Esophagus mucosa (tissue), 1 donor: Measurements from ENCODE around the gene GAP43. TPM values are rescaled to one million over a fixed set of nuclear protein-coding genes. Genes with fewer than 3 reads are reported as not detected.

Experiments
- ATAC-seq: fragments of 200-7000 bp; cut with Tn5 transposase; one replicate; pipeline ENCODE4 v1.9.1; 2020
- total RNA-seq: library from RNA; stranded (reverse); gene quantifications from one replicate; pipeline ENCODE4 v1.2.4, GENCODE V29; 2023
- donor health status: DM: yes; HTN: yes; CAD: no.

The GAP43 gene
- total RNA-seq, 1 donor from 2014 or later: not detected

DNA sequence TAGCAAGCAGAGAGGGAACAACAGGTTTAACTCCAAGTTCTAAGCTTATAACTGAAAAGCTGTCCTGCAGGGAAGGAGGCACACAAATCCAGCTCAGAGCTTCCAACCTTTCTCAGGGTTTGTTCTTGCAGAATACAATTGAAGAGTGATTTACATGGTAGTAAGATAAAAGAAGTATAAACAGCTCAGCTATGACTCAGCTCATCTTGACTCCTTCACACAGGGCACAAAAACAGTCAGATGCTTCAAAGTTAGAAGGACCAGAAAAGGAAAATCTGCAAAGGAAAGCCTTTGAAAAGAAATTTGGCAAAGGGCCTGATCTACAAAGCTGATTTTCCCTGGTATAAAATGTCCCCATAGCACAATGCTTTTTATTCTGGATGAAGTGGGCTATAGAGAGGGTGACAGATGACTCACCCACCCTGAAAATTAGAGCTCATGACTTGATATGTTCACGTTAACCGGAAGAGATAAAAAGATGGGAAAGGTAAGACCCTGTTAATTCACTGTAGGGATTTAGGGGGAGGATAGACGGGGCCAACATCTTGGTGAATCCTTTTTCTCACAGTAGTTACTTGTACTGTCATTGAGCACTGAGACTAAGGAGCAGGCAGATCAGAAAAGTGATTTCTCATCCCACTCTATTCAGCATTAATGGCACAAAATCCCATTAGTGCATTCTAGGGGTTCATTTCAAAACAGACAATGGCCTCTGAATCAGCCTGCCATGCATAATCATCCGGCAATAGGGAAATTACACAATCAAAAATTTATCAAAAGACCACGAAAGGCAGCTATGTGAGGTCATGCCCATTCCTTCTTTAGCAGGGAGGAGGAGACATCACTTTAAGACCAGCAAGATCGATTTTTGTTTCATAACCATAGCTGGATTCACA, 143.5 kb downstream of the GAP43 start:
- ATAC-seq: peak; percentile 58

DNA sequence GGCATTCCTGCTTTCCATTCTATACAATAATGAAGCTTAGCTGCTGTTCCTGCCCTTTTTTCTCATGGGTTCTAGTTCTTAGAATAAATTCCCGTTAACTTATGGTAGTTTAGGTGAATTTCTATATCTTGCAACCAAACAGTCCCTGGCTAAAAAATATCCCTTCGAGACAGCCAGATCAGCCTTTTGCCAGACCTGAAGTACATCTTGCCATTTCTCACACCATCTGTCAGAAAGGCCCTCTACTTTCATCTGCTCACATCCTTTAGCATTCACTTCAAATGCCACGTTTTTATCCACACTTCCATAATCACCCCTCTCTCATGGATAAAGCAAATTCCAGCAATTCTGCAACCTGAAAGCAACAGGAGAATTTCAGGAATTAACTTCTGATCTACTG, 145.4 kb downstream of the GAP43 start:
- ATAC-seq: no peak
